Activated naive CD4-positive, alpha-beta T cell treated with Interleukin-2 at 50 U/mL for 16 hours (primary cell): ENCODE measurements around the gene NOP58.
"Not testable (repeated sequence)": the region's sequence is repeated elsewhere in the genome, so short reads cannot be mapped to it uniquely, and the experiment has no call there.

ENCODE experiments used
- DNase-seq: peaks from one replicate; pipeline ENCODE4 v3.0.0-alpha.2; 2020

Gene NOP58

GRCh38 chr2:202311823-202312388 is 46.3 kb downstream of the NOP58 start:
- no peak for DNase-seq

GRCh38 chr2:202314116-202314515 is 48.6 kb downstream of the NOP58 start:
- no peak for DNase-seq

- no peak for DNase-seq
Observed at GRCh38 chr2:202317080-202317857, 51.7 kb downstream of the NOP58 start.

GRCh38 chr2:202320362-202320761 is 54.8 kb downstream of the NOP58 start:
- DNase-seq: not testable (repeated sequence)

GRCh38 chr2:202322435-202322834 is 56.9 kb downstream of the NOP58 start:
- DNase-seq: no peak

- DNase-seq: no peak
Observed at GRCh38 chr2:202327858-202328257, 62.3 kb downstream of the NOP58 start.

GRCh38 chr2:202335791-202336467 is 70.4 kb downstream of the NOP58 start:
- DNase-seq: no peak

GRCh38 chr2:202337151-202337550 is 71.6 kb downstream of the NOP58 start:
- DNase-seq: no peak

- DNase-seq: no peak
Observed at GRCh38 chr2:202337706-202338346, 72.3 kb downstream of the NOP58 start.

GRCh38 chr2:202339071-202339870 is 73.7 kb downstream of the NOP58 start:
- DNase-seq: no peak

GRCh38 chr2:202344178-202344577 is 78.6 kb downstream of the NOP58 start:
- no peak for DNase-seq

- no peak for DNase-seq
Observed at GRCh38 chr2:202346180-202346579, 80.6 kb downstream of the NOP58 start.
